GM23338 (cell line): ENCODE measurements around the gene GNG7.

Experiments used
- EZH2 ChIP-seq: fragments of 200-600 bp; sonication (generic); IDR thresholded peaks from one replicate; pipeline ENCODE4 v1.8.0; 2017; ENCODE audit warnings: antibody characterized with exemption, mild to moderate bottlenecking, low read depth; ENCODE audit not compliant: unreplicated experiment
- JUNB ChIP-seq: IDR thresholded peaks from one replicate; pipeline ENCODE4 v1.6.1; 2016; ENCODE audit warnings: antibody characterized with exemption; ENCODE audit not compliant: unreplicated experiment
- POLR2AphosphoS5 ChIP-seq: IDR thresholded peaks from 2 replicates; pipeline ENCODE4 v1.6.1; 2016; ENCODE audit warnings: antibody characterized with exemption, low read depth
- ZNF114 ChIP-seq: fragments of 250-450 bp; sonication (Bioruptor Pico); IDR thresholded peaks from 2 replicates; pipeline ENCODE4 v1.5.0; 2020; ENCODE audit warnings: mild to moderate bottlenecking, moderate library complexity
- ZNF331 ChIP-seq: fragments of 250-450 bp; sonication (Bioruptor Pico); IDR thresholded peaks from 2 replicates; pipeline ENCODE4 v1.5.0; 2020; ENCODE audit warnings: low read depth, mild to moderate bottlenecking, moderate library complexity
- TF ChIP-seq, protein P1 (sequence below), 2 experiments: fragments of 200-600 bp in 1 of 2; sonication (generic) in 1 of 2; conservative IDR thresholded peaks; 2 replicates each; pipeline versions ENCODE4 v1.5.1 to v1.6.1; 2016 to 2017; ENCODE audit warnings: antibody characterized with exemption in 2 of 2, low read depth in 2 of 2, mild to moderate bottlenecking in 2 of 2, moderate library complexity in 1 of 2
- TF ChIP-seq, protein P2 (sequence below): IDR thresholded peaks from 2 replicates; pipeline ENCODE4 v1.6.1; 2016; ENCODE audit warnings: antibody characterized with exemption
- TF ChIP-seq, protein P3 (sequence below): IDR thresholded peaks from one replicate; pipeline ENCODE4 v1.6.1; 2018; ENCODE audit warnings: antibody characterized with exemption; ENCODE audit not compliant: unreplicated experiment

DNA sequence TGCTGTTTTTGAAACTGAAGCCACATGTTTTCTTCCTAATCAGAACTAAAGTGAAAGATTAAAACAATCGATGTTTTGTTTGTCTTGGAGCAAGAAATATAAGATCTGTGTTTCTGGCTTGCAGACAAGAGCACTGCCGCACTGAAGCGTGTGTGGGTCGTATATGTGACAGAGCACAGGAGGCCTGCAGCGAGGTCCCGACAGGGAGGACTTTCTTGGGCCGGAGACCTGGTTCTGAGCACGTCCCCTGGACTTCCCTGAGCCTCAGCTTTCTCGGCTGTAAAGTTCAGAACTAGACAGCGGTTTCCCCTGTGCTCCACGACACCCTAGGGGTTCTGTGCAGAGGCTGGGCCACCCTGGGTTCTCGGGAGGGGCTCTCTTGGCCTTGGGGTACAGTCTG, 166.0 kb downstream of the GNG7 start:
- TF ChIP-seq, protein P1, sequence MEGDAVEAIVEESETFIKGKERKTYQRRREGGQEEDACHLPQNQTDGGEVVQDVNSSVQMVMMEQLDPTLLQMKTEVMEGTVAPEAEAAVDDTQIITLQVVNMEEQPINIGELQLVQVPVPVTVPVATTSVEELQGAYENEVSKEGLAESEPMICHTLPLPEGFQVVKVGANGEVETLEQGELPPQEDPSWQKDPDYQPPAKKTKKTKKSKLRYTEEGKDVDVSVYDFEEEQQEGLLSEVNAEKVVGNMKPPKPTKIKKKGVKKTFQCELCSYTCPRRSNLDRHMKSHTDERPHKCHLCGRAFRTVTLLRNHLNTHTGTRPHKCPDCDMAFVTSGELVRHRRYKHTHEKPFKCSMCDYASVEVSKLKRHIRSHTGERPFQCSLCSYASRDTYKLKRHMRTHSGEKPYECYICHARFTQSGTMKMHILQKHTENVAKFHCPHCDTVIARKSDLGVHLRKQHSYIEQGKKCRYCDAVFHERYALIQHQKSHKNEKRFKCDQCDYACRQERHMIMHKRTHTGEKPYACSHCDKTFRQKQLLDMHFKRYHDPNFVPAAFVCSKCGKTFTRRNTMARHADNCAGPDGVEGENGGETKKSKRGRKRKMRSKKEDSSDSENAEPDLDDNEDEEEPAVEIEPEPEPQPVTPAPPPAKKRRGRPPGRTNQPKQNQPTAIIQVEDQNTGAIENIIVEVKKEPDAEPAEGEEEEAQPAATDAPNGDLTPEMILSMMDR (conservative IDR thresholded peaks at IDR 0.05; ENCODE audit: low read depth in 2 of 2): no peak
- TF ChIP-seq POLR2AphosphoS5: no peak
- TF ChIP-seq, protein P2, sequence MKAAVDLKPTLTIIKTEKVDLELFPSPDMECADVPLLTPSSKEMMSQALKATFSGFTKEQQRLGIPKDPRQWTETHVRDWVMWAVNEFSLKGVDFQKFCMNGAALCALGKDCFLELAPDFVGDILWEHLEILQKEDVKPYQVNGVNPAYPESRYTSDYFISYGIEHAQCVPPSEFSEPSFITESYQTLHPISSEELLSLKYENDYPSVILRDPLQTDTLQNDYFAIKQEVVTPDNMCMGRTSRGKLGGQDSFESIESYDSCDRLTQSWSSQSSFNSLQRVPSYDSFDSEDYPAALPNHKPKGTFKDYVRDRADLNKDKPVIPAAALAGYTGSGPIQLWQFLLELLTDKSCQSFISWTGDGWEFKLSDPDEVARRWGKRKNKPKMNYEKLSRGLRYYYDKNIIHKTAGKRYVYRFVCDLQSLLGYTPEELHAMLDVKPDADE: no peak
- TF ChIP-seq, protein P3, sequence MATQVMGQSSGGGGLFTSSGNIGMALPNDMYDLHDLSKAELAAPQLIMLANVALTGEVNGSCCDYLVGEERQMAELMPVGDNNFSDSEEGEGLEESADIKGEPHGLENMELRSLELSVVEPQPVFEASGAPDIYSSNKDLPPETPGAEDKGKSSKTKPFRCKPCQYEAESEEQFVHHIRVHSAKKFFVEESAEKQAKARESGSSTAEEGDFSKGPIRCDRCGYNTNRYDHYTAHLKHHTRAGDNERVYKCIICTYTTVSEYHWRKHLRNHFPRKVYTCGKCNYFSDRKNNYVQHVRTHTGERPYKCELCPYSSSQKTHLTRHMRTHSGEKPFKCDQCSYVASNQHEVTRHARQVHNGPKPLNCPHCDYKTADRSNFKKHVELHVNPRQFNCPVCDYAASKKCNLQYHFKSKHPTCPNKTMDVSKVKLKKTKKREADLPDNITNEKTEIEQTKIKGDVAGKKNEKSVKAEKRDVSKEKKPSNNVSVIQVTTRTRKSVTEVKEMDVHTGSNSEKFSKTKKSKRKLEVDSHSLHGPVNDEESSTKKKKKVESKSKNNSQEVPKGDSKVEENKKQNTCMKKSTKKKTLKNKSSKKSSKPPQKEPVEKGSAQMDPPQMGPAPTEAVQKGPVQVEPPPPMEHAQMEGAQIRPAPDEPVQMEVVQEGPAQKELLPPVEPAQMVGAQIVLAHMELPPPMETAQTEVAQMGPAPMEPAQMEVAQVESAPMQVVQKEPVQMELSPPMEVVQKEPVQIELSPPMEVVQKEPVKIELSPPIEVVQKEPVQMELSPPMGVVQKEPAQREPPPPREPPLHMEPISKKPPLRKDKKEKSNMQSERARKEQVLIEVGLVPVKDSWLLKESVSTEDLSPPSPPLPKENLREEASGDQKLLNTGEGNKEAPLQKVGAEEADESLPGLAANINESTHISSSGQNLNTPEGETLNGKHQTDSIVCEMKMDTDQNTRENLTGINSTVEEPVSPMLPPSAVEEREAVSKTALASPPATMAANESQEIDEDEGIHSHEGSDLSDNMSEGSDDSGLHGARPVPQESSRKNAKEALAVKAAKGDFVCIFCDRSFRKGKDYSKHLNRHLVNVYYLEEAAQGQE: no peak
- no peak for TF ChIP-seq ZNF114 (CRISPR knock-in tag)
- no peak for TF ChIP-seq ZNF331 (CRISPR knock-in tag)
- TF ChIP-seq EZH2: no peak
- TF ChIP-seq JUNB: no peak
